ENCODE results near the gene PERM1. TPM values are rescaled to one million over a fixed set of nuclear protein-coding genes. Genes with fewer than 3 reads are reported as not detected.
A peak's percentile ranks its signal among the peaks of the same experiment; 100 is the strongest.

The PERM1 gene
- total and polyA plus RNA-seq, 2 of the 13 experiments (the other 11 are each of a cell fraction or from before 2014, with no cell fraction given), result 0.04 to 0.29 TPM

GRCh38 chr1:1000357-1001056 is 18.6 kb upstream of the PERM1 start (continued):
- TF ChIP-seq MYPOP (CRISPR knock-in tag; IDR thresholded peaks at IDR 0.05) (peak; percentile 69), LCORL (IDR thresholded peaks at IDR 0.05) (no peak), LCORL (CRISPR knock-in tag; IDR thresholded peaks at IDR 0.05) (peak; percentile 64; the same call in 1 of the 2 replicates), STAG1 (CRISPR knock-in tag; IDR thresholded peaks at IDR 0.05) (0 out of 2 replicates have a peak, but pooled peaks have one; percentile 9), ZNF501 (CRISPR knock-in tag; IDR thresholded peaks at IDR 0.05) (peak; percentile 89), RNF2 (conservative IDR thresholded peaks at IDR 0.05; ENCODE audit: low read depth) (peak; percentile 86), NAIF1 (CRISPR knock-in tag; IDR thresholded peaks at IDR 0.05; ENCODE audit: borderline replicate concordance) (no peak; the same call in 1 of the 2 replicates), KLF9 (CRISPR knock-in tag; IDR thresholded peaks at IDR 0.05; ENCODE audit: low read depth) (no peak), THAP9 (CRISPR knock-in tag; IDR thresholded peaks at IDR 0.05; ENCODE audit: borderline replicate concordance) (no peak; the same call in 1 of the 2 replicates), ERF (CRISPR knock-in tag; IDR thresholded peaks at IDR 0.05) (peak; percentile 48; the same call in 1 of the 2 replicates), KAT7 (CRISPR knock-in tag; IDR thresholded peaks at IDR 0.05; ENCODE audit: borderline replicate concordance) (peak; percentile 83; the same call in 1 of the 2 replicates), ZNF547 (CRISPR knock-in tag; IDR thresholded peaks at IDR 0.05) (peak; percentile 95), MTERF4 (CRISPR knock-in tag; IDR thresholded peaks at IDR 0.05) (no peak), ZNF878 (CRISPR knock-in tag; IDR thresholded peaks at IDR 0.05) (no peak), ZNF563 (CRISPR knock-in tag; IDR thresholded peaks at IDR 0.05) (peak; percentile 73), ZNF747 (CRISPR knock-in tag; IDR thresholded peaks at IDR 0.05; ENCODE audit: borderline replicate concordance) (peak; percentile 80), ZSCAN12 (CRISPR knock-in tag; IDR thresholded peaks at IDR 0.05) (no peak), ZFP36 (IDR thresholded peaks at IDR 0.05; ENCODE audit: borderline replicate concordance, low read depth, low read length, partially characterized antibody) (no peak), TFDP1 (CRISPR knock-in tag; IDR thresholded peaks at IDR 0.05; ENCODE audit: borderline replicate concordance) (peak; percentile 82; the same call in 1 of the 2 replicates), ZNF788 (CRISPR knock-in tag; IDR thresholded peaks at IDR 0.05; ENCODE audit: borderline replicate concordance) (peak; percentile 96), HNRNPLL (IDR thresholded peaks at IDR 0.05; ENCODE audit: low read depth, low read length, poor library complexity, severe bottlenecking) (peak; percentile 62), ISX (CRISPR knock-in tag; conservative IDR thresholded peaks at IDR 0.05) (0 out of 2 replicates have a peak, but pooled peaks have one; percentile 56), ZMYM4 (CRISPR knock-in tag; IDR thresholded peaks at IDR 0.05) (no peak; the same call in 1 of the 2 replicates), ZNF430 (CRISPR knock-in tag; IDR thresholded peaks at IDR 0.05) (0 out of 2 replicates have a peak, but pooled peaks have one; percentile 32), KLF15 (CRISPR knock-in tag; IDR thresholded peaks at IDR 0.05; ENCODE audit: borderline replicate concordance) (peak; percentile 51; the same call in 1 of the 2 replicates)
